ENCODE results near the gene CPA2. TPM values are rescaled to one million over a fixed set of nuclear protein-coding genes. Genes with fewer than 3 reads are reported as not detected.

CPA2 gene
- total and polyA plus RNA-seq, 2 of the 4 experiments (the other 2 are of a cell fraction), result 0.05 TPM; not detected in 1

DNA sequence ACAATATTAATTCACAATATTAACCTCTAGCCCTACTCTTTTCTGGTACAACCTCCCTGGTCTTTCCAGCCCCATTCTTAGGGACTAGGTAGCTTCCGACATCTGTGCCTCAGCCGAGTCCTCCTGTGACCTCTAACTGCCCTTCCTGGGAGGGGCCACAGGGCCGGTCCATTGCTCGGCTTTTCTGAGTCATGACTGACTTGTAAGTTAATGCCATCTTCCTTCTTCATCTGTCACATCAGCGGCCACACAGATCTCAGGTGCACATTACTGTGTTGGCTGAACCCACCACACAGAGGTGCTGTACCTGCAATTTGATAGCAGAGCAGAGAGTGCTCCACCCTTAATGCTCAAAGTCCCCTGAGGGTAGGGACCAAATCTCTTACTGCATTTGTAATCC, 22.2 kb downstream of the CPA2 start:
- Histone ChIP-seq H3K36me3 (ENCODE audit: control insufficient read depth, insufficient read depth, low read length) (no peaks in the 10 kb centered on the region), H3K23ac (ENCODE audit: low read depth, low read length) (no peak overlapping the region), H3K4me2 (ENCODE audit: low read depth, low read length) (no peak overlapping the region), H3K9me3 (ENCODE audit: control insufficient read depth, insufficient read depth, low read length) (no peaks in the 10 kb centered on the region), H3K27me3 (ENCODE audit: control insufficient read depth, insufficient read depth, low read length) (no peaks in the 10 kb centered on the region), H3K4me1 (ENCODE audit: control insufficient read depth, insufficient read depth, low read length) (peaks cover 12% of the 10 kb centered on the region), H2BK20ac (ENCODE audit: low read depth, low read length) (peak overlapping the region; percentile 68; the same call in 1 of the 2 replicates), H2AK5ac (ENCODE audit: low read depth, low read length) (peak overlapping the region; percentile 70), H3K9me1 (ENCODE audit: insufficient read depth, low read length) (peaks cover 18% of the 10 kb centered on the region), H2AK9ac (replicated peaks; ENCODE audit: low read depth, low read length, poor library complexity) (peak overlapping the region; percentile 62), H3K56ac (ENCODE audit: extremely low read depth, insufficient read depth, low read length) (no peak overlapping the region), H4K5ac (ENCODE audit: low read depth, low read length) (peak overlapping the region; percentile 13; the same call in 1 of the 2 replicates), H3K4ac (ENCODE audit: low read depth, low read length) (peak overlapping the region; percentile 58), H4K91ac (ENCODE audit: insufficient read depth, low read depth, low read length) (no peak overlapping the region), H3K9ac (ENCODE audit: low read depth, low read length) (no peak overlapping the region), H3K27ac (ENCODE audit: insufficient read depth, low read length) (no peak overlapping the region), H2BK15ac (ENCODE audit: low read depth, low read length) (peak overlapping the region; percentile 81; the same call in 2 of the 3 replicates), H4K8ac (ENCODE audit: low read depth in 2 of 2, low read length in 2 of 2) (no peak overlapping the region; a peak in 1 of 4 replicates), H2AFZ (replicated peaks; ENCODE audit: low read length, poor library complexity) (no peak overlapping the region), H4K20me1 (ENCODE audit: insufficient read depth, low read length) (no peaks in the 10 kb centered on the region), H3K79me1 (ENCODE audit: low read depth in 1 of 2, low read length in 2 of 2) (peaks cover 3 to 10% of the 10 kb centered on the region in 2 experiments; a peak in 2 of 4 replicates), H2BK5ac (ENCODE audit: low read depth, low read length, poor library complexity, severe bottlenecking) (no peak overlapping the region), H3K18ac (ENCODE audit: low read depth, low read length) (no peak overlapping the region), H3K4me3 (ENCODE audit: insufficient read depth, low read depth, low read length) (no peak overlapping the region), H2BK120ac (ENCODE audit: low read depth, low read length) (peak overlapping the region; percentile 6; the same call in 1 of the 2 replicates), H3K14ac (replicated peaks; ENCODE audit: low read depth, low read length) (no peak overlapping the region; the same call in 1 of the 2 replicates)
- in situ Hi-C loops (cut with MboI; ENCODE audit: low sequenced_read_pairs), result no loop called here
- CTCF ChIA-PET, result no interaction called here
- POLR2A ChIA-PET (ENCODE audit: unreplicated experiment), result no interaction called here
- intact Hi-C loops (cut with micrococcal nuclease), result no loop called here
- ATAC-seq (ENCODE audit: low read depth) (no peak), DNase-seq (no peak)
- 67% methylated on average over 4 of the region's 5 CpGs; no CpG with 5 or more reads in 1 of the 2 experiments for WGBS, 2 experiments (ENCODE audit: extremely low coverage in 2 of 2, insufficient read length in 1 of 2)
- BruUV-seq (replicated peaks), result no TSS peak
- TF ChIP-seq MXI1 (IDR thresholded peaks at IDR 0.05; ENCODE audit: borderline replicate concordance, low read depth, low read length), result no peak
- TF ChIP-seq POLR2A (IDR thresholded peaks at IDR 0.05; ENCODE audit: low read depth, low read length), result no peak
- TF ChIP-seq, protein P1, sequence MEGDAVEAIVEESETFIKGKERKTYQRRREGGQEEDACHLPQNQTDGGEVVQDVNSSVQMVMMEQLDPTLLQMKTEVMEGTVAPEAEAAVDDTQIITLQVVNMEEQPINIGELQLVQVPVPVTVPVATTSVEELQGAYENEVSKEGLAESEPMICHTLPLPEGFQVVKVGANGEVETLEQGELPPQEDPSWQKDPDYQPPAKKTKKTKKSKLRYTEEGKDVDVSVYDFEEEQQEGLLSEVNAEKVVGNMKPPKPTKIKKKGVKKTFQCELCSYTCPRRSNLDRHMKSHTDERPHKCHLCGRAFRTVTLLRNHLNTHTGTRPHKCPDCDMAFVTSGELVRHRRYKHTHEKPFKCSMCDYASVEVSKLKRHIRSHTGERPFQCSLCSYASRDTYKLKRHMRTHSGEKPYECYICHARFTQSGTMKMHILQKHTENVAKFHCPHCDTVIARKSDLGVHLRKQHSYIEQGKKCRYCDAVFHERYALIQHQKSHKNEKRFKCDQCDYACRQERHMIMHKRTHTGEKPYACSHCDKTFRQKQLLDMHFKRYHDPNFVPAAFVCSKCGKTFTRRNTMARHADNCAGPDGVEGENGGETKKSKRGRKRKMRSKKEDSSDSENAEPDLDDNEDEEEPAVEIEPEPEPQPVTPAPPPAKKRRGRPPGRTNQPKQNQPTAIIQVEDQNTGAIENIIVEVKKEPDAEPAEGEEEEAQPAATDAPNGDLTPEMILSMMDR (conservative IDR thresholded peaks at IDR 0.05; ENCODE audit: low read depth, low read length), result no peak
- dilution Hi-C loops (cut with HindIII; ENCODE audit: low sequenced_read_pairs, unreplicated experiment), result no loop called here
